Fibroblast of skin of back (primary cell): ENCODE data around the gene DPM2.
A peak's percentile ranks its signal among the peaks of the same experiment; 100 is the strongest.

ENCODE experiments used
- DNase-seq: peaks from one replicate; pipeline ENCODE4 v3.0.0-alpha.2; 2013

Gene DPM2

DNA sequence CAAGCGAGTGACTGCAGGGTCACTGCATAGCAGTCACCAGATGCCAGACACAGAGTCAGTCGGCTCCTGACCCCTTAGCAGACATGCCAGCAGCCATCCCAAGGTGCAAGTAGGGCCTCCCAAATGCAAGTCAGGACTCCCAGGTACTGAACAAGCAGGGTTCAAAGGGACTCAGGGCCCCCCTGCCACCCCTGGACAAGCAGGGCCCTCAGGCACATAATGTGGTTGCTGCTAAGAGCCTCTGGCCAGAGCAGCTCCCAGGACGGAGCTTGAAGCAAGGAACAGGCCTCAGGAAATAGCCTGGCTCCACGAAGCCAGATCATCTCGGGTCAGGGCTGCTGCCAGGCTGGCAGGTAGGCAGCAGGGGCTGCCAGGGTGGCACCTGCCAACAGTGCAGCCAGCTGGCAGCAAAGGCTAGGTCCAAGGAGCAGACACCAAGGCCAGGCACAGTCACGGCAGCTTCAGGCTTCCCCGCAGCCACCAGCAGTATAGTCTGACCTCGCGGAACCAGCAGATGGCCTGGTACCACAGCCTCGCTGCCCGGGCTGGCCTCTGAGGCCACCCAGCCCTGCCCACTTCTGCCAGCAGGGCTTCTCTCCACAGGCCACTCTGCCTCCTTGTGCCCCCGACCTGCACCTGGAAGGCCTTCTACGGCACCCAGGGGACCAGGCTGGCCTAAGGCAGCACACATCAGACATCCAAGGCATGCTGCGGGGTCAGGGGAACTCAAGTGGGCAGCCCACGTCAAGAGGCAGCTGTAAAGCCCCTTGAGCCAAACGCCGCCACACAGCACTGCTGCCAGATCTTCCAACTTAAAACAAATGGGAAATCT is 35.7 kb upstream of the DPM2 start:
- no peak for DNase-seq

DNA sequence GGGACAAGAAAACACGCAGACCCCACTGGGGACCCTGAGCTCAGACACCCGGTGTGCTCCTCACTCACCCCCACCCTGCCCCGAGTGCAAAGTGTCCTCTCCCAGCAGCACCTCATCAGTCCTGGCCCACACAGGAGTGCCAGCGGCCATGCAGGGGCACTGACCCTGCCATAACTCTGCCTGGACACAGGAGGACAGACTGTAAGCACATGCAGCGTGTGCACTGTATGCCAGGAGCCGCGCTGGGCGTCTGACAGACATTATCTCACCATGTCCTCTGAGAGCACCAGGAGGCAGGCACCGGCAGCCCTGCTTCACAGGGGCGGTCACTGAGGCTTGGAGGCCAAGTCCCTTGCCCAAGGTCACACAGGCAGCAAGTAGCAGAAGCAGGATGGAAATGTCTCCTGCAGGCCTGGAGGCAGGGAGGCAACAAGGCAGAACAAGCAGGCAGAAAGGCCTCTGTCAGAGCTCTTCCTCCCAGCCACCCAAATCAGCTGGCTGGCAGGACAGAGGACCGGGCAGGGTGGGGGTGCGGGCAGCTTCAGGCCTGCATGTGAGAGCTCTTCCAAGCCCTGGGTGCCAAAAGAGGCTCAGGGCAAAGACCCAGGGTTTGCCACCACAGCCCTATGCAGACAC is 34.7 kb upstream of the DPM2 start:
- no peak for DNase-seq

DNA sequence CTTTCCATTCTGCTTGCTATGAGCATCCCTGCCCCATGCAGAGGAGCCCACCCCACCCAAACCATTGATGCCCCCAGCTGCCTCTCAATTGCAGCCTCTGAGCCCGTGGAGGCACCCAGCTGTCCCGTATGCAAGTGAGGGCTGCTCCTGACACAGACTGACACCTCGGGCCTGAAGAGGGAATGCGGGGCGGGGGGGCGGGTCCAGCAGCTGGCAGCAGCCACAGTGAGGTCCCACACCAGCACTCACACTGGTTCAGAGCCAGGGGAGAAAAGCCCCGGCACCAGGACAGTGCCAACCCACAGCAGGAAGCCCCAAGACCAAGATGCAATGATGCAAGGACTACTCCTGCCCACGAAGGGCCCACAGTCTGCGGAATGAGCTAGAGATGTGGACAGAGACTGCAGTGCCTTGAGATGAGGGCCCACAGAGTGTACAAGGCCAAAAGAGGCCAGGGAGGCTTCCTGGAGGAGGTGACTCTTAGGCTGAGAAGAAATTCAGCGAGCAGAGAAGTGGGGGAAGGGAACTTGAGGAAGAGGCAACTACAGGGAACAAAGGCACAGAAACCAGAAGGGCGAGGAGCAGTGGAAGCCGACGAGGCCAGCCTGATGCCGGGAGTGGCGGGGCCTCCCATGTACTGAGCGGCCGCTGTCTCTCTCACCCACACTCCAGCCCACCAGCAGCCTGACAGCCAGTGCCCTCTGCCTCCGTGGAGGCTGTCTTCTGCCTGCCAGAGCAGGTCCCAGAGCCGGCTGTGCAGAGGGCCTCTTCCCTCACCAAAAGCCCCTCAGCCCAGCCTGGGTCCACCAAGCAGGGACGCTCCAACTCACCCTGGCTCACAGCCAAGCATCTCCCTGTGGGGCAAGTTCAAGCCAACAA is 33.9 kb upstream of the DPM2 start:
- DNase-seq = no peak

DNA sequence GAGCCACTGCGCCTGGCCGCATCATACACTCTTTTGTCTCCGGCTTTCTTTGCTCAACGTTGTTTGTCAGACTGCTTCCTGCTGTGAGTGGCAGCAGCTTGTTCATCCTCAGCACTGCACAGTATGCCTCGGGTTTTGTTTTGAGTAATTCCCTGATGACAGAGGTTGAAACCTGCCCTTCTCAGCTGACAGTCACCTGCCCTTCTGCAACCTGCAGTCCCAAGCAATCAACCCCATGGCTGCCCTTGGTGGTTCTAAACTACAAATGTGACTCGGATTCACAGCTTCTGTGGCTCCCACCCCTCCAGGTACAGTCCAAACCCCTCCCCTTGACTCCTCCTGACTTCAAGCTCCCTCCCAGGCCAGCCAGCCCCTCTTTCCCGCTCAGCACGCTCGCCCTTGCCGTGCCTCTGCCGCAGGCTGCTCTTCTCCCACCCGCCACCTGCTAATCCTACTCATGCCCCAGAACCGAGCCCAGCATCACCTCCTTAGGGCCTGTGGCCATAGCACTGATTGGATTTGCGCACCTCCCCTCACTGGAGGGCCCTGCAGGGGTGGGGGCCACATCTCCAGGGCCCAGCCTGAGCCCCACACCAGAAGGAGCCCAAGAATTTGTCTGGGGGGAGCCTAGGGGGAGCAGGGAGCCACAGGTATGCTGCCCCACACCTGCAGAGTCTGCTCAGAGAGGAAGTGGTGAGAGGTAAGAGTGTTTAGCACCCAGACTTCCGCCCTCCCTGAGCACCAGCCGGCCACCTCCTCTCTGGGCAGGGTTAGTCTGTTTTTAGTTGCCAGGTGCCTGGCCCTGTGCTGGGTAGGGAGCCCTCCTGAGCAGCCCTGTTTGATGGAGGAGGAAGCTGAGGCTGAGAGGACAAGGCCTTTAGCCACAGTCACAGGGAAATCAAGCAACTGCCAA is 33.0 kb upstream of the DPM2 start:
- DNase-seq = no peak

DNA sequence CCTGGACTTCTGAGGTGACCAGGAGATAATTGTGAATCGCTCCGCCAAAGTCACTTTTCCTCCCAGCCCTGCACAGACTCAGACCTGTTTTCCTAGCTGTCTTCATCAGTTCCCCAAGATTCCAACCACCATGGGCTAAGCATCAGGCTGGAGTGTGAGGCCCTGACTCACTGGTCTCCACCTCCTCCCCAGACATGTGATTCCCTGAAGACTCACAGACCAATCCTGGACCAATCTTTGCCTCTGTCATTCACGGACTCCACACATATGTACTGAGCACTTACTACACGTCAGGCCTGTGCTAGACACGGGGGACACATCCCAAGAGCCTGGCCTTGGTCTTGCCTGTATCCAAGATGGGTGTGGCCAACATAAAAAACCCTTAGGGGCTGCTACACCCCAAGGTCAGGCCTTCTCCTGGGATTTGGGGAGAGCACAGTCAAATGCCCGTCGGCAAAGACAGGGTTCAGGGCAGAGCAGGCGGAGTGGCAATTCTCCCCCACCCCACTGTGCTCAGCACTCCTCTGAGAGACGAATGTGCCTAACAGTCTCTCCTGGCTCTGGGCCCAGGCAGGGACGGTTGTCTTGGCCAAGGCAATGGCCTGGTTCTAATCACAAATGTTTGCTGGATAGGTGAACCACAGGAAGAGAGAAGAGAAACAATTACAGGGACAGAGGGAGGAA is 31.2 kb upstream of the DPM2 start:
- DNase-seq = peak; percentile 95

DNA sequence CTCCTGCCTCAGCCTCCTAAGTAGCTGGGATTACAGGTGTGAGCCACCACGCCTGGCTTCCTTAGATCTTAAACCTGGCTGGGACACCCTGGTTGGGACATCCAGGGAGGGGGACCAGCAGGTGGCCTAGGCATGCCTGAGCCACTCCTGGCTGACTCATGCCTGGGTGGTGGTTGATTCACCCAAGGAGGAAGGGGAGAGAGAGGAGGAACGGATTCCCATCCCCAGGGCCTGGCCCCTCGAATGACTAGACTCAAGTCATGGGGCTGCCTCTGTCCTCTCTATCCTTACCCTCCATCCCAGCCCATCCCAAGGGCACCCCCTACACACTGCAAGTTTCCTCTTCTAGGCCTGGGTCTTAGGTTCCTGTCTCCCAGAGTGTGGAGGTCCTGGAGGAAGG is 30.4 kb upstream of the DPM2 start:
- DNase-seq = peak; percentile 70

DNA sequence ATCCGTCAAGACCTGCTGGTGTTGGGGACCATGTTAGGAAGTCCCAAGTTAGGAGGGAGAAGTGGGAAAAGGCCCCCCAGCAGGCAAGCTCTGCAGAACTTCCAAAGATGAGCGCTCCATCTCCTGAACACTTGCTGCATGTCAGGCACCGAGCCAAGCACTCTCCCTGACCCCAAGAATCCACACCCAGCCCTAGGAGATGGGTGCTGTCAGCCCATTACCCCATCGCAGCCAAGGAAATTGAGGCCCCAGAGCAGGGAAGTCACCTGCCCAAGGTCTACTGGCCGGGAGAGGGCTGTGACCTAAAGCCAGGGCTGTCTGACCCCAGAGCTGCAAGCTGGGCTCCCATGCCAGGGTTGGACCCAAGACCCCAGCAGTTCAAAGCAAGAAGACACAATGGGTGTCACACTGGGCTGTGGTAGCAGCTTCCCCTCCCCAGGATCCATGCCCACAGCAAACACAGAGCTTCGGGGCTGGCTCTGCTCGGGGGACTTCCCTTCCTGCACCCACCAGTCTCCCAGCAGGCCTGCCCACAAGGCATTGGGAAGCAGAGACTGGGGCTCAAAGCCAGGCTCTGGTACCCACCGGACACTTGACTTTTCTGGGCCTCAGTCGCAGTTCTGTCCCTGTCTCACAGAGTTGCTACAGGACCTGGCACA is 29.6 kb upstream of the DPM2 start:
- DNase-seq = no peak

DNA sequence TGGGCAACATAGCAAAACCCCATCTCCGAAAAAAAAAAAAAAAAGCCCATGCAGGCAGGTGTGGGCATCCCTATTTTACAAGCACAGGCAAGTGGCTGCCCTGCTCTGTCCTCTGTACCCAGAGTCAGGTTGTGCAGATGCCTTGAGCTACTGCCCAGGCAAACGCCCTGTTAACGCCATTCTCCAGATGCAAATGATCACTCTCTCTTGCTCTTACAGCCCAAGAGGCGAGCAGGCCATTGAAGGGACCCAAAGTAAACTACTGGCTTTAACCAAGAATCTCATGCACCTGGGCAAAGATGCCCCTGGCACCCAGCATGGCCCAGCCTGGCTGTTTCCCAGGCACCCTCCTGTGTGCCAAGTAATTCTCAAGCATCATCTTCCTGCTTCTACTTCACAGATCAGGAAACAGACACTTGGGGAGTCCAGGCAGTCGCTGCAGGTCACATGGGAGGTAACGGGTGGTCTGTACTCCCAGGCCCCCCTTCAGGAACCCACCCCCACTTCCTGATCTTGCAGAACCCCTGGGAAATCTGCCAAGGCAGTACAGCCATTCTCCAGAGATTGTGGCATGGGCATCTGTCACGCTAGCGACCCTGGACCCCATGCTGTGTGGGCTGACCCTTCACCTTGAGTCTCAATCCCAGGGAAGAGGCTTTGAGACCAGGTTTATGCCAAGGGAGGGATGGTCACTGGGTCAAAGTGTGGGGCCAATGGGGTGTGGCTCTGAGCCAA is 28.9 kb upstream of the DPM2 start:
- no peak for DNase-seq

DNA sequence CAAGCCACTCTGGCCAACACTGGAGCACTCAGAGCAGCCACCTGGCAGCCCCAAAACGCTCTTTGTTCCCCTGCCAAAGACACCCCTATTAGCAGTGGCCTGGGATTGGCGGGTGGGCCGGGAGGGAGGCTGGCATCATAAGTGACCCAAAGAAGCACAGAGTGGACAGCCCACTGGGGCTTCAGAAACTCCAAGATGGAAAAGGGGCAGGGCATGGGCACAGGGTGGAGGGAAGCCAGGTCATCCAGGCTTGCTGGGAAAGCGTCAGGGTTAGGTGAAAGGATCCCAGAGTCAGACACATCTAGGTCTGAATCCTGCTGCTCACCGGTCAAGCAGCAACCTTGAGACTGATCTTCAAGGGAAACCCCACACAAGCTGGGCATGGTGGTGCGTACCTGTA is 28.3 kb upstream of the DPM2 start:
- peak; percentile 40 for DNase-seq

DNA sequence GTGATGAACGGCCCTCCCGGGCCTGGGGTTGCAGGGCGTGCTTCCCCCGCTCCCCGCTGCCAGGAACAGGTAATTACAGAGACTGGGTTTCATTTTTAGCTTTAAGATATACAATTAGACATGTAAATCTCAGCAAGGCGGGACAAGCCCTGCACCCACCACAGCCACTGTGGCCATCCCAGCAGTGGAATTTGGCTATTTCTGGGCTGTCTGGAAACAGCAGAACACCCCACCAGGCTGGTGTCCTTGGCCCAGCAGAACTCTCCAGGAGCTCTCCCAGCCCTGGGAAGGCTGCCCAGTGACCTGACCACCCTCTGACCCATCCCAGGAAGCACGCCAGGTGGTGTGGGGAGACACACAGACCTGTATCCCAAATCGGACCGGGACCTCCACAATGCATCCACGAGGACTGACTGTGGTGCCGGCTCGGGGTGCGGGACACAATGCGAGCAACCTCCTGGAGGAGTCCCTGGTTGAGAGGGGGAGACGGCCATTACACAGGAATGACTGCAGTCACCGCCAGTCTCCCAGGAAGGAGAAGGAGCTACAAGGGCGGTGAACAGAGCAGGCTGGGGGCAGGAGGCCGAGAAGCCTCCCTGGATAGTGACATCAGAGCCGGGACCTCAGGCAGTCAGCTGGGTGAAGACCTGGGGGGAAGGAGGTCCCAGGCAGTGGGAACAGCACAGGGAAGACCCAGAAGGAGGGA is 25.9 kb upstream of the DPM2 start:
- no peak for DNase-seq

DNA sequence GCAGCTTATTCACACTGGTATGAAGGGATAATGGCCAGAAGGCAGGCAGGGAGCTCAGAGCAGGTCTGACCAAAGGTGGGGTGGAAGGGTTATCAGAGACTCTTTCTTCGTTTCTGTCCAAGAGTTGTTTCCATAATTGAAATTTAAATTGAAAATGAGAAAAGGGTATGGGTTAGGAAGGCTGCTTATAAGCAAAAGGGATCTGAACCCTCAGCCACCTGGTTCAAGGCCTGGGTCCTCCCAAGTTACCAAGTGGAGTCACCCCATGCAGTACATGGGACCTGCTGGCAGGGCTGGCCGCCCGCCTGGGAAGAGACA is 25.3 kb upstream of the DPM2 start:
- DNase-seq = no peak

DNA sequence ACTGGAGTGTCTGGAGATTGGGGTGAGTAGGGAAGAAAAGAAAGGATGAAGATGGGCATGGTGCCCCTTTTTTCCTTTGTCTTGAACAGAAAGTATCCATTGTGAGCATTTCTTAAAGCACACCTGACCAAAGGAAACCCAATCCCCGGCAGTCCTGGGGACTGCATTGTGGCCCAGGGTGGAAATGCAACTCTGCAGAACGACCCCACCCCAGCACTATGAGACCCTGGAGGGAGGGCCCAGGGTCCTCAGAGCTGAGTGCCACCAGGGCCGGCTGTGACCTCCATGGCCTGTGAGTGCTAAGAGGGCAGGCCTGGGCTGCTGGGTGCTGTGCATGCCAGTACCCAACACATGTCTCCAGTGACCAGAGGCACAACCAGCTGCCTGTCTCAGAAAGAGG is 24.6 kb upstream of the DPM2 start:
- DNase-seq = no peak

DNA sequence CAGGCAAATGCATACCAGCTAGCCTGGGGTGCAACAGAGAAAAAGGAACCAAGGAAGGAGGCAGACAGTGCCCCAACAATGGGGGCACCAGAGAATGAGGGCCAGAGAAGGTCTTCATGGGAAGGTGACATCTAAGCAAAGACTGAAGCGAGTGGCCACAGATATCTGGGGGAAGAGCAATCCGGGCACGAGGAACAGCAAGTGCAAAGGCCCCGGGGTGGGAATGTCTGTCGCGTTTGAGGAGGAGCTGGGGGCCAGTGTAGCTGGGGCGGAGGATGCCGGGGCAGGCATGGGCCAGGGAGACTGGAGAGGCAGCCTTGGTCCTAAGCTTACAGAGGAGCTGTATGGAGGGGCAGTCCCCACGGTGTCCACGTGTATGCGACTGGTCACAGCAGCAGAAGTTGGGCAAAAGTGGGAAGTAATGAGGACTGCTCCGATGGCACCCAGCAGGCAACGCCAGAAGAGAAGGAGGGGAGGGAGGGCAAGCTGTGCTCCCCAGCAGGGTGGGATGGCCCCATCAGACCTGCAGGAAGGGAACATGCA is 24.0 kb upstream of the DPM2 start:
- DNase-seq = no peak

DNA sequence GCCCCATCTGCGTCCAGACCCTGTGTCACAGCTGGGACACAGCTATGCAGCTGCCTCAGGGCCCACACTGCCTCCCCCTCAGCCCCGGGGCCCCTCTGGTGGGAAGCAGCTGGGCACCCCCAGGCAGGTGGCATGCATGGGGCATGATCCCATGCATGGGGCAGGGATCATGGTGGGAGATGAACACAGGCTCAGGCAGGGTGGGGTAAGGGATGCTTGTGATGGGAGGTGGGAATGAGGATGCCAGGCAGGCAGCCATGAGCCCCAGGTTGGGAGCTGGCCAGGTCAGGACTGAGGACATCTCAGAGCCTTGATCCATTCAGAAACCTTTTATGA is 23.5 kb upstream of the DPM2 start:
- no peak for DNase-seq

DNA sequence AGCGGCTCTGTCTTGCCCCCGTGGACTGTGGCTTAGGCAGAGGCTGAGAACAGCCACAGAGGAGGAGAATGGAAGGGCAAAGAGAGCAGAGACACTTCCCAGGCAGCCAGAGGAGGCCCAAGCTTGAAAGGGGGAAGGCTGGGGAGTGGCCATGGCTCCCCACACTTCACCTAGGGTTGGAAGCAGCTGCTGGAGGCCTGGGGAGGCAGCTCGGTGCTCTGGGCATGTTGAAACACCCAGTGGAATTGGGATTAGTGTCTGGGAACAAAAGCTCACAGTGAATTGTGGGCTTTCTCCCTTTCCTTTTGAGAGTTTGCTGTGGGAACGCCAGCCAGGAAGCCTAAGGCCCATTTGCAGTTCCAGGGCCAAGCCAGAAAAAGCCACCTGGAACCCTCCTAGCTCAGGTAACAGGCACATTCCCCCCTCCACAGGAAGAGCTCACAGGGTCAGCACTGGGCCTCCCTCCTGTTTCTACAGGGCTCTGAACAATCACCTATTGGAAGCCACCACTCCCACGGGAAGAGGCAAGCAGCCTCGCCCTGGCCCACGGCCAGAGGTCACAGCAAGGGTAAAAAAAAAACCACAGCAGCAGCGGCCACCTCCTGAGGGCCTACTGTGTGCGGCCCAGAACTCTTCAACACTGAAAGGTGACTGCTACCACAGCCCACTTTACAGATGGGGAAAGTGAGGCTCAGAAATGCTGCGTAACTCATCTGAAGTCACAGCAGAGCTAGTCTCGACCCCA is 22.9 kb upstream of the DPM2 start:
- no peak for DNase-seq

DNA sequence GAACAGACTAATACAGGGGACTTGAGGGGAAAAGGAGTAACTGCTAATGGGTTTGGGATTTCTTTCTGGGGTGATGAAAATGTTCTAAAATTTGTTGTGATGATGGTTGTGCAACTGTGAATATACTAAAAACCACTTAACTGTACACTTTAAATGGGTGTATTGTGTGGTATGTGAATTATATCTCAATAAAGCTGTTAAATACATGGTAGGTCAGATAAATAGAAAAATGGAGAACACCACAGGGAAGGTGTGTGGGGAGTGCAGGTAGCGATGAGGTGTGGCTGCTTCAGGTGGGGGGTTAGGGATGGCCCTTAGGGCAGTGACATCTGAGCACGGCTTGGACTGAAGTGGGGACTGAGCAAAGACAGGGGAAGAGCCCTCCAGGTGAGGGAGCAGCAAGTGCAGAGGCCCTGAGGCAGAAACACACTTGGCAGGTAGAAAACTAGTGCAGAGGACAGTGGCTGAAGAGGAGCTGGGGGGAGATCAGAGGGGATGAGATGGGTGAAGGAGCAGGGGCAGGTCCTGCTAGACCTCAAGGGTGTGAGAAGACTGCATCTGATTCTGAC is 22.3 kb upstream of the DPM2 start:
- DNase-seq = no peak

DNA sequence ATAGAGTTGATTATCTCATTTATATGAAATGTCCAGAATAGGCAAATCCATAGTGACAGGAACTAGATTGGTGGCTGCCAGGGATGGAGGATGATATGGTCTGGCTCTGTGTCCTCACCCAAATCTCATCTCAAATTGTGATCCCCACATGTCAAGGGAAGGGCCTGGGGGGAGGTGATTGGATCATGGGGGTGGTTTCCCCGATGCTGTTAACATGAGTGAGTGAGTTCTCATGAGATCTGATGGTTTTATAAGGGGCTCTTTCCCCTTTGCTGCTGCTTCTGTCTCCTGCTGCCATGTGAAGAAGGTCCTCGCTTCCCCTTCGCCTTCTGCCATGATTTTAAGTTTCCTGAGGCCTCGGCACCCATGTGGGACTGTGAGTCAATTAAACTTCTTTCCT is 21.7 kb upstream of the DPM2 start:
- no peak for DNase-seq

DNA sequence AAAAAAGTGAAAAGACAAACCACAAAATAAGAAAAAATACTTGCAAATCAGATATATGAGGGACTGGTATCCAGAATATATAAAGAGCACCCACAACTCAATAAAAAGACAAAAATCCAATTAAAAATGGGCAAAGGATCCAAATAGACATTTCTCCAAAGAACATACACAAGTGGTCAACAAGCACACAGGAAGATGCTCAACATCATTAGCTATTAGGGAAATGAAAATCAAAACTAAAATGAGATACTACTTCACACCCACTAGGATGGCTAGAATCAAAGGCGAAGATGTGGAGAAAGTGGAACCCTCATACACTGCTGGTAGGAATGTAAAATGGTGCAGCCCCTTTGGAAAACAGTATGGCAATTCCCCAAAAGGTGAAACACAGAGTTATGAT is 21.1 kb upstream of the DPM2 start:
- DNase-seq = no peak
